NCI-H510A treated with DMSO at 0.1 percent for 48 hours (cell line): Measurements from ENCODE around the gene ARF1.

Source experiments
- DNase-seq: peaks from one replicate; lab custom pipeline; 2025; lab: John Stamatoyannopoulos, UW

ARF1 gene

GRCh38 chr1:228071839-228072657 lies 10.5 kb upstream of the ARF1 start:
- DNase-seq: no peak

- no peak for DNase-seq
Observed at GRCh38 chr1:228072658-228073043, 9.9 kb upstream of the ARF1 start.

DNA sequence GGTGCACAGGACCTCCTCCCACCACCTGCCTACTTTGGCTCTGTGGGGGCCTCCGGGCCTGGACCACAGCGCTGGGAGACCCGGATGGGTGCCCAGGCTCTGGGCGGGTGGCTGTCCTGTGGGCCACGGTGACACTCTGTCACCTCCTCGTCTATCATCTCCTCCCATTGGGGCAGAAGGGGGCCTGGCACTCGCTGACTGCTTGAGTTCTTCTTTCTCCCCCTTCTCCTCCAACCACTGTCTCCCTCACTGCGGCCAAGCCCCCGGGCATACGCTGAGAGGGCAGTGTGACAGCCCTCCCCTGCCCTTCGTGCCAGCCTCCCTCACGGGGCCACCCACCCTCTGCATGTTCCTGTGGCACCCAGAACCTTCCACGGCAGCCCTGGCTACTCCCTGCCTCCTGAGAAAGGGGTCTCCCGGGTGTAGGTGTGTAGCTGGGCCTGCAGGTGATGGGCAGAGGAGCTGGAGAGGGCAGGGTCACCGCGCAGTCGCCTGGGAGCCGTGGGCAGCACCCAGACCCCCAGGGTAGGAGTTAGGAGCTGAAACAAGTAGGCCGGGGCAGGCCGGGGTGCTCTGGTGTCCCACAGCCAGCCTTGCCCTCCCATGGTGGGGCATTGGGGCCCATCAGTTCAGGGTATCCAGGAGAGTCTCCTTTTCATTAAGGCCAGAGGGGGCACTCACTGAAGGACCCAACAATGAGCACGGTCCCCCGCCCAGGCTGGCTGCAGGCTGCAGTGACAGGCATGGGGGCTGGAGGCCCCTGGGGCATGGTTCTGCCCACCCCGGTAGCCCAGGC lies 9.2 kb upstream of the ARF1 start:
- no peak for DNase-seq

DNA sequence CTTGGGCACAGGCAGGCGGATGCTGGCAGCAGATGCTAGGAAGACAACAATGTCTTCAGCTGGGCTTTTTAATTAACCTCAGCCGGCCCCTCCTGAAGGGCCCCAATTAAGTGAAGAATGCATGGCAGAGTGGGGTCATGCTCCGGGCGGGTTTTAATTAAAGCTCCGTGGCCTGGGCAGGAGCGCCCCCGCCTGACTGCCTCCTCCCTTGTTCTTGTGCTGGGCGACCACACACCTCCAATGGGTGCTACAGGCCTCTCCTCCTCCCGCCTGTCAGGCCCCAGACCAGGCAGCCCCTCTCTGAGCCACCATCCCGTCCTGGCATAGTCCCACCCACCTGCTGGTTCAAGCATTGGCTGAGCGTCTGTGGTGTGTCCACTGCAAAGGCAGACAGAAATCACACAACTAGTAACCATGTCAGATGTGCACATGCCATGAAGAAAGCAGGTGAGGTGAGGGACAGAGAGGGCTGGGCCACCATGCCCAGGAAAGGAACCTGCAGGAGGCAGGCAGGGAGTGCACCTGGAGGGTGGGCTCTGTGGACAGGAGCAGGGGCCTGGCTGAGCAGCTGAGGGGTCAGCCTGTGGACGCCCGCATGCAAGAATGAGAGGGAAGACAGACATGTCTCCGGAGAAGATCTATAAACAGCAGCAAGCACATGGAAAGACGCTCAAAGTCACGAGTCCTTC lies 8.5 kb upstream of the ARF1 start:
- no peak for DNase-seq

- DNase-seq: no peak
Observed at GRCh38 chr1:228074954-228075730, 7.4 kb upstream of the ARF1 start.

- no peak for DNase-seq
Observed at GRCh38 chr1:228075801-228076271, 6.7 kb upstream of the ARF1 start.

DNA sequence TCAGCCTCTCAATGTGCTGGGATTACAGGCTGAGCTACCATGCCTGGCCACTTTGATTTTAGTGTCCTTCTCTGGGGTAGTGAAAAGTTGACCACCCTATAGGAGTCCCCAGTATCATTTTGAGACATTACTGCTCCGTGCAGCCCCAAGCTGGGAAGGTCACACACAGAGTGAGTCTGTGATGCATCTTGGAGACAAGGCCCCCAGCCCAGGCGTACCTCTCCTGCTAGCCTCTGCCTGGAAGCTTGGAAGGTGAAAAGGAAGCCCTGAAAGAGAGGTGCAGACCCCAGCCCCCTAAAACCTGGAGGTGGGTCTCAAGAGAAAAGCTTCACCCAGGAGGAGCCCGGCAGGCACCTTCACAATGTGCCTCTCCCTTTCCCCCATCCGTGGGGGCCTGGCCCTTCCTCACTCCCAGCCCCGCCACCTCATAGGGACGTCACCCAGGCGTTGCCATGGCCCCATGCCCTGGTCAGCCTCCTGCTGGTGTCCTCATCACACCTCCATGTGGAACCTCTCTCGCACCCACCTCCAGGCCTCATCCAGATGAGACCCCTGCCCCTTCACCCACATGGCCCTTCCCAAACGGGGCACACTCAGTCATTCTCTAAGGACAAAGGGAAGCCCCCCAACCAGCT lies 5.6 kb upstream of the ARF1 start:
- DNase-seq: no peak

DNA sequence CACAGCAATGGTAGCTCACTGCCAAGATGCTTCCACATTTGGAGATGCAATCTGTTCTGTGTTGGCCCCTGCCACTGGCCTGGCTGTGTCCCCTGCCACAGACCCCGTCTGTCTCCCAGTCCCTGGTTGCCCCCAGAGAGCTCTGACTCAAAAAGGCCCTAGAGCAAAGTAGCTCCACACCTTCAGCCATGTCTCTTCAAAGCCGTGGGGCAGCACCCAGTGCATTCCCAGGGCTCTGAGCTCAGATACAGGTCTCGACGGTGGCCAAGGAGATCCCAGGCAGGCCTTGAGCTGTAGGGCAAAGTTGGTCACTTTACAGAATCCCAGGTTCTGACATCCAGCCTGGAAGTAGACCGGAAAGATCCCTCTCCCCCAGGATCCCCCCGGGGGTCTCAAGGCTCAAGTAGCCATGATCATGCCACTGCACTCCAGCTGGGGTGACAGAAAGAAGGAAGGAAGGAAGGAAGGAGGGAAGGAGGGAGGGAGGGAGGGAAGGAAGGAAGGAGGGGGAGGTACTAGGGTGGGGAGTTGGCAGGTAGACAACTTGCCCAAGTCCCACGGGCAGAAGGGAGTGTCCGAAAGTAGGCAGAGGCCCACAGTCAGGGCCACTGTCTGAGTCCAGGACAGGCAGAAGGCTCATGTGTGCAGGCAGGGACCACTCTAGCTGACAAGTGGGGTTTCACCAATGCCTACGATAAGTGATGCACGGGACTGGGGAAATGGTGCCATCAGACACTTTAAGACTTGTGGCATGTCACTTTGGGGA lies 4.8 kb upstream of the ARF1 start:
- no peak for DNase-seq

DNA sequence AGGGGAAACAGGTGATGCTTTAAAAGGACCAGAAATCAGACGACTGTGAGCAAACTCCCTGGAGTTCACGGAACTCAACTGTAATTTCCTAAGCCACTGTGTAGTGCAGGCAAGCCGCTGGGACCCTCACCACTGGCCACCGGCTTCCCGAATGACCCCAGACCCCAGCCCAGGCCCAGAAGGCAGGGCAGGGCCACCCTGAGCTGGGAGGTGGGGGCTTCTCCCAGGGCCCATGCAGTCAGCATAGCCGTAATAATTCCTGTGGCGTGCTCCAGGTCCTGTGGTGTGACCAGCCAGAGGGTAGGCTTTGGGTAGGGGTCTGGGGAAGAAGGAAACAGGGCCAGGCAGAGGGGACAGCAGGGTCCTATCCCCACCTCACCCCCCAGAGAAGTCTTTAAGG lies 3.5 kb upstream of the ARF1 start:
- DNase-seq: no peak

DNA sequence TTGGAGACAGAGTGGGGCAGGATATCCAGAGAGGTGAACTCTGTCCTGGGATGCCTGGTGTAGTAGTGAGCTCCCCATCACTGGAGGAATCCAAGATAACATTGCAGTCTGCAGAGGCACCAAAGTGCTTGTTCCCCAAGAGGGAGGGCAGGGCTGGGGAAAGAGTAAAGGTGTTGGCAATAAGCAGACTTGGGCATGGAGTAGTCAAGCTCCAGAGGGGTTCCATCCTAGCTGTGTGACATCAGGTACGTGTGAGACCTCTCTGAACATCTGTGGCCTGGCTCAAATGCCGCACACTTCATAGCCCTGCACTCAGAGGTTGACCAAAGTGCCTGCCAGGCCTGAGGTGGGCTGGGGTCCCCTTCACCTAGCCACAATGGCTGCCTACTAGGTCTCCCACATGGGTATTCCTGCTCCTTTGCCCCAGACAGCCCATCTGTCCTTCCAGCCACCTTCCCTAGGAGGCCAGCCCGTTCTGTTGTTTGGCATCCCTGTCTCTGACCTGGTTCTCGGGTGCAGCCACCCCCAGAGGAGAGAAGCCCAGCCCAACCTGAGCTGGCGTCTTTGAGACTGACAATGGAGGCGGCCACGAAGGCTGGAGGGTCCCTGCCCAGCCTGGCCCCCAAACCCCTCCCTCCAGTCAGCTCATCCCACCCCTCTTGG lies 2.8 kb upstream of the ARF1 start:
- DNase-seq: no peak

DNA sequence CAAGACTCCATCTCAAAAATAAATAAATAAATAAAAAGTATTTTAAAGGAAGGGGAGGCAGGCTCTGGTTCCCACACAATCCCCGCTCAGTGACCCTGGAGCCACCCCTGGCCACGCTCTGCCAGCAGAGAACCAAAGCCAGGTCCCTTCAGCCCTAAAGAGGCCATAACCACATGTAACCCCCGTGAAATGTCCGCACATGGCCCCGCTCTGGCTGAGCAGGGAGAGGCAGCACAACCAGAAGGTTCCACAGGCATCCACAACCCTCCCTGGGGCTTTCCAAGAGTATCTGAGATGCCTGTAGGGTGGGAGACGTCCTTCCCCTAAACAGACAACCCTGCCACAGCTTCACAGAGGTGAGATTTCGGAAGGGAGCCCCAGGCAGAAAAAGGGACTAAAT lies 1.4 kb upstream of the ARF1 start:
- DNase-seq: no peak

- DNase-seq: peak; percentile 26
Observed at GRCh38 chr1:228081578-228082213, 812 bp upstream of the ARF1 start.

DNA sequence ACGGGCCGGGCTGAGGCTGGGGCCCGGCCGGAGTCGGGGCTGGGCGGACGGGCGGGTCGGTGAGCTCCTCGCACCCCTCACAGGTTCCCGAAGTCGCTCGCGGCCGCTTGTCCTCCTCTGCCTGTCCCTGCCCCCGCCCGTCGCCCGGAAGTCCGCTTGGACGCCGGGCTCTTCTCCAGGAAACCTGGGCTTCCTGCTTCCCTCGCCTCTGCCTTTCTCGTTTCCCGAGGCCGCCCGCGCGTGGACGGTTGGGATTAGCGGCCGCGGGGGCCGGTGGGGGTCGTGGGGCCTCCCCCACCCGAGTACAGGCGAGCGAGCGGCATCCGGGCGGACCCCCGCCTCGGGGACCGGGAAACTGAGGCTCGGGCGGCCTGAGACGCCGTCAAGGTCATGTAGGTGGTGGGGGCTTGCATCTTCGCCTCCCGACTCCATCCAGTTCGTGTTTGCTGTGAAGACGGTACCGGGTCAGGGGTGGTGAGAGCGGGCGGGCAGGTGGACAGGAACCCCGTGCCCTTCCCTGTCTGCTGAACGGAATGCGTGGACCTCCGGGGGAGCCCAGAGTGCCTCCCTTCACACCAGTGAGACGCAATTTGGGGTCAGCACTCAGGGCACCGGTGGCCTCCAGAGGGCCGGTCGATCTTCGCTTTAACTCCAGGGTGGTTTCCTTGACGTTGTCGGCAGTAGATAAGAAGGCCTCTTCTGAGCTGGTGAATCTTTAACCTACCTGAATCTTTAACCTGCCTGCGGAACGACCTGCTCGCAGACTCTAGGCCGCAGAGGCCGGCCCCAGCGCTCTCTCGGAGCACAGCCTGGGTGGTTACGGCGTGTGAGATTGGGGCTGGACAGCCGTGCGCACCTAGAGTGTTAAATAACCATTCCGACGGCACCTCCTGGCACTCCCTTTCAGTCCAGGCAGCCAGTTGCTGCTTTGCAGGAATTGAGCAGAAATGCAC lies 686 bp downstream of the ARF1 start:
- no peak for DNase-seq

- no peak for DNase-seq
Observed at GRCh38 chr1:228083871-228084278, 1.4 kb downstream of the ARF1 start.

DNA sequence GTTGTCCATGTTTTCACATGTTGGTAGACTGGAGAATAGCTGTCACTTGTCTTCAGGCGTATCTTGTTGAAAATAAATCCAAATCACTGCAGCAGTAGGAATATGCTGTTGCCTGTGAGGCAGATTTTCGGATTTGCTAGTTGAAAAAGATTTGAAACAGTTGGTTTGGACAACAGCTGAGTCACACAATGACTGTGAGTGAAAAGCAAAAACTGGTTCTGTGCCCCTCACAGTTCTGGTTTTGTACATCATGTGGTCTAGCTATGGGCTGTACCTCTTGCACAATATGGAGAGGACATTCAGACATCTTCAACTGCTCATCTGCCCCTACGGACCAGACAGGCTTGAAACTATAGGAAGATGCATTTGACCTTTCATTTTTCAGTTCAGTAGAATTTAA lies 1.8 kb downstream of the ARF1 start:
- DNase-seq: no peak

DNA sequence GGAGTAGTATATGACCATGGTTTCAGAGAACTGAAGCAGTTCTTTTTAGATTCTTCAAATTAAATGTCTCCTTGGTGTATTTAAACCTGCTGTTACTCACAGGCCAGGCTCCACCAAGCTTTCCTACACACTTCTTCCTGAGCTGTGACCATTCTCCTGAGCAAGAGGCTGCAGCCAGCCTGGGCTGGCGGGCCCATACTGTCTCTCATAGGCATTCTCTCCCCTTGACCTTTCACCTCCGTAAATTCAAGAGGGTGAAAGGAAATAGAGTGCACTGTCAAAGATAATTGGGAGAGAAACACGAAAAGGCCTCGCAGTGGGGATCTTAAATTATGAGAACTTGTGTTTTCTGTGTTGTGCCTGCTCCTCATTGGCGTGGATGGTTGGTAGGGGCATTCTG lies 2.3 kb downstream of the ARF1 start:
- no peak for DNase-seq

DNA sequence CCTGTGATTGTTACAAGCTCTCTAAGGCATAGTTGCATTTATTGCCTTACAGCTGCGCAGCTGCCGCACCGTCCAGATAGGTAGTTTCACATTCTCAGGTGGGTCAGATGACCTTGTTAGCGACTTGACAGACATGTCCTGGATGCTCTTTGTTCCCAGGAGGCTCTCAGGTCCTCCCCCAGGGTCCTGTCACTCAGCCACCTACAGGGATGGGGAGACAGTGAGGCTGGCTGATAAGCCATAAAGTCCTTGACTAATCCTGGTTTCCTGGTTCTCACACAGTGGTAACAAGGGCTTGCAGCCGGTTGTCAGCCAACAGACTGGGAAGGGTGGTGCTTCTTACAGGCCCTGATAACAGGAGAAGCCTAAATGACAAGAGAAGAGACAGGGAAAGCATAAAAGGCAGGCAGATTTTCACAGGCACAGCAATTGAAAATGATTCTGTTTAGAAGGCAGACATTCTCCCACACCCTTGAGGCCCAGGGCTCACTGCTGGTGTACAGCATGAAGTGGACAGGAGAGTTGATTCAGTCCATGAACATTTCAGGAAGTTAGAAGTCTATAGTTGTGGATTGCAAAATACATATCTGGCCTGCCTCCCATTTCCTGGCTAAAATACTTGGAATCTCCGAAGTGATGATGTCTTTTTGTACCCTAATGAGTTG lies 2.9 kb downstream of the ARF1 start:
- DNase-seq: no peak

GRCh38 chr1:228087771-228088251 lies 5.3 kb downstream of the ARF1 start:
- no peak for DNase-seq
